Stimulated activated memory B cell treated with anti-CD40 and anti-IgM and Interleukin-4, amounts not matched to agents 10 μg/mL and 1 μg/mL and 100 μg/mL, for 72 hours (primary cell): ENCODE measurements around the gene PARD3.

Experiments used
- ATAC-seq: fragments of 150-1000 bp; cut with Tn5 transposase; 2 replicates; pipeline ENCODE4 v1.10.0; 2021
- H3K27ac Mint-ChIP-seq: one replicate; pipeline ENCODE4 v1.8.0; 2022; ENCODE audit warnings: mild to moderate bottlenecking, mixed read lengths
- H3K27me3 Mint-ChIP-seq: one replicate; pipeline ENCODE4 v1.8.0; 2022; ENCODE audit warnings: mixed read lengths
- H3K36me3 Mint-ChIP-seq: one replicate; pipeline ENCODE4 v1.8.0; 2022; ENCODE audit warnings: mixed read lengths
- H3K4me1 Mint-ChIP-seq: one replicate; pipeline ENCODE4 v1.8.0; 2022; ENCODE audit warnings: mixed read lengths
- H3K4me3 Mint-ChIP-seq: one replicate; pipeline ENCODE4 v1.8.0; 2022; ENCODE audit warnings: mild to moderate bottlenecking, moderate library complexity, mixed read lengths
- H3K9me3 Mint-ChIP-seq: one replicate; pipeline ENCODE4 v1.8.0; 2022; ENCODE audit warnings: mixed read lengths

The PARD3 gene

GRCh38 chr10:34734918-34735317 is 80.2 kb downstream of the PARD3 start:
- no peaks in the 10 kb centered on the region for H3K9me3 Mint-ChIP-seq

GRCh38 chr10:34732926-34733325 is 82.2 kb downstream of the PARD3 start:
- H3K4me3 Mint-ChIP-seq: no peak overlapping the region
- no peaks in the 10 kb centered on the region for H3K4me1 Mint-ChIP-seq
- H3K27ac Mint-ChIP-seq: no peak overlapping the region
- ATAC-seq: no peak
- no peaks in the 10 kb centered on the region for H3K9me3 Mint-ChIP-seq
- no peaks in the 10 kb centered on the region for H3K36me3 Mint-ChIP-seq
- H3K27me3 Mint-ChIP-seq: no peaks in the 10 kb centered on the region

More at GRCh38 chr10:34734918-34735317, 80.2 kb downstream of the PARD3 start:
- H3K27ac Mint-ChIP-seq: no peak overlapping the region
- H3K36me3 Mint-ChIP-seq: no peaks in the 10 kb centered on the region
- H3K4me3 Mint-ChIP-seq: no peak overlapping the region
- H3K4me1 Mint-ChIP-seq: no peaks in the 10 kb centered on the region
- ATAC-seq: no peak
- no peaks in the 10 kb centered on the region for H3K27me3 Mint-ChIP-seq

GRCh38 chr10:34731885-34732701 is 83.0 kb downstream of the PARD3 start:
- Mint-ChIP-seq H3K9me3 (no peaks in the 10 kb centered on the region), H3K4me3 (no peak overlapping the region), H3K27ac (no peak overlapping the region), H3K36me3 (no peaks in the 10 kb centered on the region), H3K4me1 (no peaks in the 10 kb centered on the region), H3K27me3 (no peaks in the 10 kb centered on the region)
- ATAC-seq: no peak

DNA sequence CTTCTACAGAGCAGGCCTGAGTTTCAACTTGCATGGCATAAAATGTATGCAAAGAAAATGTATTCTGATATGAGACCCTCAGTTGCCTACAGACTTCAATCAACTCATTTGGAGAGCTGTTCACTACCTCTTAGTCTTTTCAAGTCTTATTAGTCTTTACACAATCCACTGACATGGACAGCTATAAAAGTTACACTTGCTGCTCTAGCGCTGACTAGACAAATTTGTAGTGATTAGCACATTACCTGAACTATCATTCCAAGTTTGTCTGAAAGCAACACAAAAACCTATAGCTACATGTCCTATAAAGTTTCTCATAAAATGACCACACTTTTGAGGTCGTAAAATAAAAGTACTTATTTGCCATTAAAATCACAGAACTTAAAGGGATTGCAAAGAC is 83.9 kb downstream of the PARD3 start:
- no peak for ATAC-seq
- no peaks in the 10 kb centered on the region for H3K36me3 Mint-ChIP-seq
- no peaks in the 10 kb centered on the region for H3K4me1 Mint-ChIP-seq
- H3K4me3 Mint-ChIP-seq: no peak overlapping the region
- no peaks in the 10 kb centered on the region for H3K9me3 Mint-ChIP-seq
- no peak overlapping the region for H3K27ac Mint-ChIP-seq
- H3K27me3 Mint-ChIP-seq: no peaks in the 10 kb centered on the region

DNA sequence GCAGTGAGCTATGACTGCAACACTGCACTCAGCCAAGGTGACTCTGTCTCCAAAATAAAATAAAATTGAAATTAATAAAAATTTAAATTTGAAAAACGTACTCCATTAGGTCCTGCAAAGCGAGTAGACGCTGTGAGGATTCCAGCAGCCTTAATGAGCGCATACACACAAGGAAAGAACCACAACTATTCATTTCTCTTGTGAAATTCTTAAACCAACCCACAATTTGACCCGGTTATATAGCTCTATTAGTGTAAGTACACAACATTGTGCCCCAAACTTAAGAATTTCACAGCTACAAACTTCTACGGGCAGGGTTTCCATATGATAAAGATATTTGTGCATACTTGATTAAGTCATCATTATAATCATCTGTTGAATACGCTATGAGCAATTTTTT is 84.4 kb downstream of the PARD3 start:
- Mint-ChIP-seq H3K9me3 (no peaks in the 10 kb centered on the region), H3K4me3 (no peak overlapping the region), H3K27ac (no peak overlapping the region), H3K27me3 (no peaks in the 10 kb centered on the region), H3K36me3 (no peaks in the 10 kb centered on the region), H3K4me1 (no peaks in the 10 kb centered on the region)
- ATAC-seq: no peak

DNA sequence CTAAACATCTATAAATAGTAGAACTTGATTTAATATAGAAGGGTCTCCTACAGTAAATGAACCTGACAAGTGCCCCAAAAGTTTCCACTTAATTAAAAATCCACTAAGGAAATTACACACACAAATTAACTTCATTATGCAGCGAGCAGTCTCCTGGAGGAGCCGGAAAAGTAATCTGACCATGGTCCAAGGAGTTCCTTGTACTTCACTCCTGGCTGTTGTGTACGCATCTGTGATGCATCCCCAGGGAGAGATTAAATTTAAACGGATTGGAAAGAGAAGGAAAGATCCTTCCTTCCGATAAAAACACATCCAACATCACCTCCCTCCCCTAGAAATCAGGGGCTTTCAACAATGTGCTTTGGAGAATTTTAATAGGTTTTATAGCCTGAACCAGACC is 85.5 kb downstream of the PARD3 start:
- Mint-ChIP-seq H3K9me3 (no peaks in the 10 kb centered on the region), H3K27me3 (no peaks in the 10 kb centered on the region), H3K4me3 (no peak overlapping the region), H3K27ac (no peak overlapping the region), H3K4me1 (no peaks in the 10 kb centered on the region), H3K36me3 (no peaks in the 10 kb centered on the region)
- no peak for ATAC-seq

DNA sequence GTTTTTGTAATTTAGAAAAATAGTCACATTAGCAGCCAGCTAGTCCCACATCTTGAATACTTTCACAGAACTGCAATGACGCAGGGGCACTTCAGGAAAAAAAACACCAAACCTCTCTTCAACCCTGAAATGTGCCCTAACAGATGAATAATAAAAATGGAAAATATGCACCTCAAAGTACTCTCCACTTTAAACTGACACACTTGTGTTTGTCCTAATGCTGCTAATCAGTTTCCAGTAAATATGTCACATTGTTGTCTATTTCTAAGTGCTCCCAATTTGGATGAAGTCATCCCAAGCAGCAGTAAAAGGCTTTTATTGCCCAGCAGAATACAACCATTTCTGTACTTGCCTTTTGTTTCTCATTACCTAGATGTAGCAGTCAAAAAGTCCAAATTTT is 86.7 kb downstream of the PARD3 start:
- Mint-ChIP-seq H3K27me3 (no peaks in the 10 kb centered on the region), H3K36me3 (no peaks in the 10 kb centered on the region), H3K4me1 (no peaks in the 10 kb centered on the region), H3K9me3 (no peaks in the 10 kb centered on the region), H3K27ac (no peak overlapping the region), H3K4me3 (no peak overlapping the region)
- no peak for ATAC-seq

- no peaks in the 10 kb centered on the region for H3K9me3 Mint-ChIP-seq
- H3K4me1 Mint-ChIP-seq: no peaks in the 10 kb centered on the region
- no peak for ATAC-seq
- no peaks in the 10 kb centered on the region for H3K36me3 Mint-ChIP-seq
- H3K4me3 Mint-ChIP-seq: no peak overlapping the region
- no peaks in the 10 kb centered on the region for H3K27me3 Mint-ChIP-seq
- H3K27ac Mint-ChIP-seq: no peak overlapping the region
Measured at GRCh38 chr10:34727595-34728033, 87.5 kb downstream of the PARD3 start.

GRCh38 chr10:34726862-34727261 is 88.2 kb downstream of the PARD3 start:
- Mint-ChIP-seq H3K9me3 (no peaks in the 10 kb centered on the region), H3K36me3 (no peaks in the 10 kb centered on the region), H3K4me3 (no peak overlapping the region), H3K27ac (no peak overlapping the region), H3K27me3 (no peaks in the 10 kb centered on the region), H3K4me1 (no peaks in the 10 kb centered on the region)
- no peak for ATAC-seq

GRCh38 chr10:34723750-34724149 is 91.3 kb downstream of the PARD3 start:
- no peaks in the 10 kb centered on the region for H3K4me1 Mint-ChIP-seq
- no peaks in the 10 kb centered on the region for H3K36me3 Mint-ChIP-seq
- H3K27ac Mint-ChIP-seq: no peak overlapping the region
- no peaks in the 10 kb centered on the region for H3K27me3 Mint-ChIP-seq
- no peak for ATAC-seq
- H3K9me3 Mint-ChIP-seq: no peaks in the 10 kb centered on the region
- H3K4me3 Mint-ChIP-seq: no peak overlapping the region

GRCh38 chr10:34722404-34722803 is 92.7 kb downstream of the PARD3 start:
- no peaks in the 10 kb centered on the region for H3K36me3 Mint-ChIP-seq
- H3K4me1 Mint-ChIP-seq: no peaks in the 10 kb centered on the region
- H3K4me3 Mint-ChIP-seq: no peak overlapping the region
- H3K27ac Mint-ChIP-seq: no peak overlapping the region
- H3K9me3 Mint-ChIP-seq: no peaks in the 10 kb centered on the region
- no peaks in the 10 kb centered on the region for H3K27me3 Mint-ChIP-seq
- no peak for ATAC-seq

DNA sequence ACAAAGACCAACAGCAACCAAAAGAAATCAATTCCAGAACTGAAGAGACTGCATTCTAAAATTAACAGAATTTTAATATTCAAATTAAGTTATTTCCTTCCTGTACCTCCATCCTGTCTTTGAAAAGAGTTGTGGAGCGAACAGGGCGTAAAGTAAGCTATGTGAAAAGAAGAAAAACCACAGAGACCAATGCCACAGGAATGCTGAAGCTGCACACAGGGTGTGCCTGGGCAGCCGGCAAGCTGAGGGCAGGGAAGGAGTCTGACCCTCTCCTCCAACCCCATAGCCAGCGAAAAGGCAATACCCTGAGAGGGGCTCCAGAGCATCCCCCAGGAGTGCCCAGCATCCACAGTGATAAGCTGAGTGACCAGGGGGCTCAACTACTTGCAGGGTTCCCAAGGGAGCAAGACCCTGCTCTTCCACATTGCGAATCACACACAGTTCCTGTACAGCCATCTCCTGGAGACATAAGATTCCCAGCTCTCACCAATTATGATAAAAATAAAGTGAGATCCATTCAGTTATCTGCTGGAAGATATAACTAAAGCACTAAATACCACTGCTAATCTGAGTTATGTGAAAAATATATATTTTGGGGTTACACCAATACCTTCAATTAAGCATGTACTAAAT is 93.8 kb downstream of the PARD3 start:
- H3K9me3 Mint-ChIP-seq: no peaks in the 10 kb centered on the region
- H3K36me3 Mint-ChIP-seq: no peaks in the 10 kb centered on the region
- no peak overlapping the region for H3K4me3 Mint-ChIP-seq
- ATAC-seq: no peak
- H3K27me3 Mint-ChIP-seq: no peaks in the 10 kb centered on the region
- H3K4me1 Mint-ChIP-seq: no peaks in the 10 kb centered on the region
- no peak overlapping the region for H3K27ac Mint-ChIP-seq

DNA sequence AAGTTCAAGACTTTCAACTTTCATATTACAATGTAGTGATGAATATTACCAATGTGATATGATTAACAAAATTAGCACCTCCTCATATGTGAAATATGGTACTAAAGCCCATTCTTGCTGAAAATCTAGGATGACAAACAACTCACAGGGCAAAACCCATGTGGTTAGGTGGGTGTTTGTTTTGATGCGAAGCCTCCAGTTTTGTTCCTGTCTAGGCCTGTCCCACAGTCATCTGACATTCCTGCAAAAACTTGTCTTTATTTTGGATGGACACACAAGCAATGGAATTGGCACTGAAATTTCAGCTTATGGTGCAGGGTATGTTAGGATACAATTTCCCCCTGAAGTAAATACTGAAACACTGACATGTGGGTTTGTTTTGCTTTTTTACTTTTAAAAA is 95.3 kb downstream of the PARD3 start:
- H3K4me3 Mint-ChIP-seq: no peak overlapping the region
- H3K36me3 Mint-ChIP-seq: no peaks in the 10 kb centered on the region
- H3K27ac Mint-ChIP-seq: no peak overlapping the region
- no peak for ATAC-seq
- no peaks in the 10 kb centered on the region for H3K9me3 Mint-ChIP-seq
- no peaks in the 10 kb centered on the region for H3K4me1 Mint-ChIP-seq
- H3K27me3 Mint-ChIP-seq: no peaks in the 10 kb centered on the region

DNA sequence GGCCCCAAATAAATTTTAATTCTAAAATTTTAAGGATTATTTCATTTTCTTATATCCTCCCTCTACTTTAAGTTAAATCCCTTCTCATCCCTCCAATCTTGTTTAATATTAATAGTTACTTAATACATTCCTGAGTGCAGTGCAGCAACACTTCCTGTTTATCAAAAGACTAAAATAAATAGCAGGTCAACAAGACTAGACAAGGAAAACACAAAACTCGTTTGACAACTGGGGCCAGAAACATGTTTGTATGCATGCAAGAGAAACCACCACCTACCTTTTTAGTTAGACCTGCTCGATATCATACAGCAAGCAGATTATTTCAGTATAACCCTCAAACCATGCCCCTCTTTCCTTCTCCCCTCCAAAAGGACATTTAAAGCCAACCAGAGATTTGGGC is 95.8 kb downstream of the PARD3 start:
- H3K36me3 Mint-ChIP-seq: no peaks in the 10 kb centered on the region
- H3K4me3 Mint-ChIP-seq: no peak overlapping the region
- H3K4me1 Mint-ChIP-seq: no peaks in the 10 kb centered on the region
- no peaks in the 10 kb centered on the region for H3K9me3 Mint-ChIP-seq
- no peak for ATAC-seq
- H3K27me3 Mint-ChIP-seq: no peaks in the 10 kb centered on the region
- no peak overlapping the region for H3K27ac Mint-ChIP-seq

GRCh38 chr10:34717429-34717828 is 97.7 kb downstream of the PARD3 start:
- H3K4me3 Mint-ChIP-seq: no peak overlapping the region
- H3K9me3 Mint-ChIP-seq: no peaks in the 10 kb centered on the region
- H3K27me3 Mint-ChIP-seq: no peaks in the 10 kb centered on the region
- H3K4me1 Mint-ChIP-seq: no peaks in the 10 kb centered on the region
- ATAC-seq: no peak
- H3K27ac Mint-ChIP-seq: no peak overlapping the region
- H3K36me3 Mint-ChIP-seq: no peaks in the 10 kb centered on the region

- H3K9me3 Mint-ChIP-seq: no peaks in the 10 kb centered on the region
- no peak overlapping the region for H3K27ac Mint-ChIP-seq
- H3K27me3 Mint-ChIP-seq: no peaks in the 10 kb centered on the region
- H3K4me3 Mint-ChIP-seq: no peak overlapping the region
- no peak for ATAC-seq
- no peaks in the 10 kb centered on the region for H3K36me3 Mint-ChIP-seq
- no peaks in the 10 kb centered on the region for H3K4me1 Mint-ChIP-seq
Measured at GRCh38 chr10:34716958-34717357, 98.1 kb downstream of the PARD3 start.
